Retina (tissue), 1 donor: ENCODE results near the gene PEF1.

Source experiments
- DNase-seq: peaks from one replicate; pipeline ENCODE4 v3.0.0-alpha.2; 2016

Gene PEF1

DNA sequence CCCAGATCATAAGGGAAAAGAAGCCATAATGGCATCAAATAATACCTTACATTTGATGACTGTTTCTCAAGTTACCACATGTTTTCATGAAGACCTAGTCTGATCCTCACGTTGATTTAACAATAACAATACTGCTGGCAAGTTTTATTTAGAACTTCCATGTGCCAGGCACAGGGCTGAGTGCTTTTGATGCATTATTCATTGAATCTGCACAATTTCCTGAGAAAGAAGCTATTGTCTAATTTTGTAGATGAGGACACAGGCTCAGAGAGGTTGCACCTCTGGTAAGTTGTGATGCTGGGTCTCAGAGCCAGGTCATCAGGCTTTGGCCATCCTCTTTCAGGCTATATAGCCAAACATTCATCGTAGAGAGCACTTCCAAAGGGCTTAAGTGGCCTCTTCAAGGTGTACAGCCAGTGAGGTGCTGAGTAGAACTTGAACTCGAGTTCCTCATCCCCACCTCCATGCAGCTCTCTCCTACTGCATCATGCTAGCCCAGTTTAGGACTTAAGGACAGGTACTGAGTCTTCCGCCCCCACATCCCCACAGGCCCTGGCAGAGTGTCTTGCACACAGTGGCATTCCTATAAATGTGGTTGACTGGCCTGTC lies 8.3 kb upstream of the PEF1 start:
- no peak for DNase-seq

GRCh38 chr1:31651766-31652165 lies 7.1 kb upstream of the PEF1 start:
- DNase-seq = no peak

- DNase-seq = no peak
These were observed 6.4 kb upstream of the PEF1 start for GRCh38 chr1:31651089-31651420.

DNA sequence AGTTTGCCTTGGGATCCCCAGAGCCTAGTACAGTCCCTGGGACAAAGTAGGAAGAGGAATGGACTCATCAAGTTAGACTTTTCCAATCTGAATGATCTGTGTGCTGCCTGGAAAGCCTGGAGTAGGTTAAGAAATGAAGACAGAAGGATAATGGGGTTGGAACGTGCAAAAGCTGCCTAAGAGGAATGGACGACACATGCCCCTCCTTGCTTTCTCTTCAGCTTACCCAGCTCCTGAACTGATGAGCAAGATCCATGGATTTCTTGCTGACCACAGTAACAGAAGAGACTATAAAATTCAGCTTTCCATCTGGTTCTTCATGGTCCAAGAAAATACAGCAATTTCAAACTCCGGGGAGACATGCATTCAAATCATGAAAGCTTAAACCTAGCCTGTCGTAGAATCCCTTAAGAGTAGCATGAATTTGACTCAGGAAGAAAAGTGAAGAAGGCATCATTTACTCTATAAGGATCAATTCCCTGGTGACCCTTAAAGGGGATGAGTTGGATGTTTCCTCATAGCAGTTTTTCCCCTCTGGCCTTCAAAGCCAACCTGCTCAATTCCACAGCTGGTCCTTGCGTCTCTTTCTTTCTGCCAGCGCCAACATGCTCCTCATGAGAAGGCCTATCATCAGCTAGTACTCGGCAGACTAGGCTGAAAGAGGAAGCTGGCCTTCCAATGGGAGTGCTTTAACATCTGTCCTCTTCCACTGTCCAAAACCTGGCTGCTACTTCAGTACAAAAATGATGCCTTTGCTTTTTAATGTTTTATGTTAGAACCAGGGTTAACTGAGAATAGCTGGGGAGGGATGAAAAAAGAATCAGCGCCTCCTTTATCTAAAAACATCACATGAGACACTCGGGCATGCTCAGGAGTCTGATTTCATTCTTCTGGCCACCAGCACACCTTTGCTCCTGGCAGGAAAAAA lies 5.7 kb upstream of the PEF1 start:
- DNase-seq = no peak

DNA sequence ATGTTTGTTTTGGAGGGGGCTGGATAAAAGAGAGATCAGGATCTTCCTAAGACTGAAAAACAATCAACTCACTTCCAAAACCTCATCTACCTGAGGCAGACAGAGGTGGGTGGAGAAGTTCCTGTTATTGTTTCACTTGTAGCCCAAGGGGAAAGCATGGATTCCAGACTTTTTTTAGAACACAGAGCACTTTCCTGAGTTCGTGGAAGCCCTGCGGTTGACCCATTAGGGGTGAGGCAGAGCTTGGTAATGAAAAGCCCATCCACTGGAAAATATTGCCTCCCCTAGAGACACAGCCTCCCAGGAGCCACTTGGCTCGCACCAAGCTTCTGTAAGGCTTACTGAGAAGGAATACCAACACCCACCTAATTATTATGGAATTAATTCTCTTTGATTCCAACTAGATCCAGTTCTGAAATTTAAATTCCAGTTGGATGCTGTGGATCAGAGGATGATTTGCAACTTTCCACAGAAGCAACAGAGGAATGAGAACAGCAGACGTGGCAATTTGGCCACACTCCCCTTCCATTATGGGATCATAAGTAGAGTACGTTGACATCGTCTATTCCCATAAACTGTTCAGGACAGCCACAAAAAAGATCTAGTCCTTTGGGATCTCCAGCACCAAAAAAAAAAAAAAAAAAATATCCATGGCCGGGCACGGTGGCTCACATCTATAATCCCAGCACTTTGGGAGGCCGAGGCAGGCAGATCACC lies 4.1 kb upstream of the PEF1 start:
- DNase-seq = no peak

DNA sequence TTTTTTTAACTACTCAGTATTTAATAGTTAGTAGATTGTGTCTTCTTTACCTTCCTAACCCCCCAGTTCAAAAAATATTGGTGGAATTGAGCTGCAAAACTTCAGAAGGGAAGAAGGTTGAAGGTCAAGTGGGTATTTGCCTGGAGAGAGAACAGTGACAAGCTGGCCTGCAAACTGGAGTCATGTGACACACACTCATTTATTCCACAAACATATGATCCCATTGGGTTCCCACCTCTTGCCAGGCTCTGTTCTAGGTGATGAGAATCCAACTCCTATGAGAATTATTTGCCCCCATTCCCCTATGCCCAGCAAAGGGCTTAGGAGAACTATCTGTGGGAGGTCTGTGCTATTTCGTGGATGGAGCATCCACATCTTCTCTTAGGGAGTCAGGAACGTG lies 3.5 kb upstream of the PEF1 start:
- DNase-seq = no peak

GRCh38 chr1:31647106-31647505 lies 2.4 kb upstream of the PEF1 start:
- DNase-seq = no peak

DNA sequence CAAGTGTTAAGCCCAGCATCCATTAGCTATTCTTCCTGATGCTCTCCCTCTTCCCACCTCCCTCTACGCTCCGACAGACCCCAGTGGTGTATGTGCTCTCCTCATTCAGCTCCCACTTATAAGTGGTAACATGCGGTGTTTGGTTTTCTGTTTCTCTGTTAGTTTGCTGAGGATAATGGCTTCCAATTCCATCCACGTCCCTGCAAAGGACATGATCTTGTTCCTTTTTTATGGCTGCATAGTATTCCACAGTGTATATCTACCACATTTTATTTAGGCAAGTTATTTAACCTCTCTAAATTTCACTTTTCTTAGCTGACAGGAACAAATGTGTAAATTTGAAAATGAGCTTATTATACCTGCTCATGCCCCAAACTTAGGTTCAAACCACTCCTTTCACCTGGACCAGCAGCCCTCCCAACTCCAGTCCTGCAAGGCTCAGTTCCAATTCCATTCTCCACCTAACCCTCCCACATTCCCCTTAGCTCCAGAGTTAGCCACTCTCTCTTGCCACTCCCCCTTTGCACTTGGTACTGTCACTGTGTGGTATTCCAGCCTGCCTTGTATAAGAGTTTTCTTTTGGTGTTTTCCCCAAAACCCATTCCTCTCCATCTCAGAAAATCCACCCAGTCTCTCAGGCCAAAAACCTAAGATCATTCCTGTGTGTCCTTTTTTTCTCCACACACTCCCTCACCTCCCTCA lies 1.7 kb upstream of the PEF1 start:
- no peak for DNase-seq

DNA sequence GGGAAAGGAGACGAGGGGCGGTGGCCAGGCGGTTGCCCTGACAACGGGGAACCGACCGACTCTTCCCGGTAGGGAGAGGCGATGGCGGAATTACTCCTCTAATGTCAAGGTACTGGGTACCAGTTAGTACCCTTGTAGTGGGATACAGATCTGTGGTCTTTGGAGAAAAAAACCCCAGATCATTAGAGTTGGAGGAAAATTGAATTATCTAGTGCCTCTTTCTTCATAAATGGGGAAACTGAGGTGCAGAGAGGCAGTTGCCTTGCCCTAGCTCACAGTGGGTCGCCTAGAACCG lies 545 bp upstream of the PEF1 start:
- no peak for DNase-seq

- DNase-seq = no peak
These were observed 608 bp downstream of the PEF1 start for GRCh38 chr1:31643976-31644559.

DNA sequence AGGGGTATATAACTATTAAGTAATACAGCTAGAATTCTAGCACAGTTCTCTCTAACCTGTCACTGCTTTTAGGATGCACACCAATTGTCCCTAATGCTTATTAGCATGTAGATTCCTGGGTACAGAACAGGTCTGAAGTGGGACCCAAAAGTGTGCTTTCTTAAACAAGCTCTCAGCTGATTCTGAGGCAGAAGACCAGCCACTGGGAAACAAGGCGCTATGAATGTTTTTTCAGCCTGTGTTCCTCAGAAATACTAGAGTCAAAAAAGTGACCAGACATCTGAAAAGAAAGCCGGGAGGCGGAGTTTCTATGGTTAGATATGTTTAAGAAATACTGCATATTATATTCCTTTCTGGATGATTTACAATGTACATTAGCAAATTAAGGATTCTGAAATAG lies 1.8 kb downstream of the PEF1 start:
- no peak for DNase-seq

- no peak for DNase-seq
These were observed 2.3 kb downstream of the PEF1 start for GRCh38 chr1:31642366-31642765.

GRCh38 chr1:31640964-31641363 lies 3.7 kb downstream of the PEF1 start:
- no peak for DNase-seq

DNA sequence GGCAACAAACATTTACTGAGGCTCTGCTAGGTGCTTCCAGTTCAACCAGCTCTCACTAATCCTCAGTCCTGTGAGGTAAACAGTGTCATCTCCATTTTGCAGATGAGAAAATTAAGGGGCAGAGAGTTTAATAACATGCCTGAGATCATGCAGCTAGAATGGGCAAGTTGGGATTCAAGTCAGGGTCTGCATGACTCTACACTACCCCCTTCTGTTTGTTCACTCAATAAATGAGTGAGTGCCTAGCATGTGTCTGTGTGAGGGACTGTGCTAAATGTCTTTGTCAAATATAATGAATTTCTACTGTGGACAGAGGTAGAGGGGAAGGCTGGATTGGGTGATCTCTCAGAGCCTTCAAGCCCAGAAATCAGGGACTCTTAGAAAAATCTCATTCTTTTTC lies 4.5 kb downstream of the PEF1 start:
- DNase-seq = no peak

- DNase-seq = no peak
These were observed 5.1 kb downstream of the PEF1 start for GRCh38 chr1:31639543-31639942.

DNA sequence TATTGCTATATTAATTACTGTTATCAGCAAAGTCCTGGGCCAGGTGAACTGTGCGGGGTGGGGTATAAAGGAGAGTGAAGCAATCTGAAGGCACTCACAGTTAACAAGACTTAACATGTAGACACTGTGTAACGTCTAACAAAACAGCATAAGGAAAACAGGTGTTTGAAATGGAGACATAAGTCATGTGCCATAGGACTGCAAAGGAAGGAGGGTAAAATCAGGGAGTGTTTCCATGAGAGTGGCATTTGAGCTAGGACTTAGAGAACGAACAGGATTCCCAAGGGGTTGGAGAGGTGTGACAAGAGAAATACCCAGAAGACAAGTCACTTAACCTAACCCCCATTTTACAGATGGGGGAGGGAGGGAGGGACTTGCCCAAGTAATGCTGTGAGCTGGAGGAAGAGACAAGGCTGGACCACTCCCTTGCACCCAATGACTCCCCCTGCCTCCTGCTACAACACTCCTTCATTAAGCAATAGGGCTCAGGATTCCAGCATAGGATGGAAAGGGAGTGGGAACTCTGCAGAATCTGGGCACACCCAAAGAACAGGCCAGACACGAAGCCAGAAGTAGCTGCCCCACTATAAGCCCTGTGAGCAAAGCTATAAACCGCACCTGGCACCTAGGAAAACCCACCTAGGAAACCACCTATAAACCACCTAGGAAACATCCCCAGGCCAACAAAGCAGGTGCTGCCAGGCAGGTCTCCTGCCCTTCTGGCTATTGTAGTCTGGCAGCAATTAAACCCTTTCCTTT lies 6.6 kb downstream of the PEF1 start:
- DNase-seq = no peak

DNA sequence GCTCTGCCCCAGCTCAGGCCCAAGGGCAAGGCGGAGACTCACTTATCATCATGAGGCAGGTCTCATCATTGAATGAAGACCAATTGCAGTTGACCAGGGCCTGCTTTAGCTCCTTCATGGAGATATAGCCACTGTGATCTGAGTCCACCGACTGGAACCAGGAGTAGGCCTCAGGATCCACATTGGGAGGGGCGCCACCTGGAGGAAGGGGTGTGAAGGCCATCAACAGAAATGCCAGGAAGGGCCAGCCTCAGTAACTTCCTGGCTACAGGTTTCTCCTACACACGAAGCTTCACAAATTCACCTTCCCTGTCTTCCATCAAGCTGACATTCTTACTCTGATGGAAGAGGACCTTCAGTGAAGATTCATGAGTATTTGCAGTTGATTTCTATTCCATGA lies 11.6 kb downstream of the PEF1 start:
- DNase-seq = no peak

DNA sequence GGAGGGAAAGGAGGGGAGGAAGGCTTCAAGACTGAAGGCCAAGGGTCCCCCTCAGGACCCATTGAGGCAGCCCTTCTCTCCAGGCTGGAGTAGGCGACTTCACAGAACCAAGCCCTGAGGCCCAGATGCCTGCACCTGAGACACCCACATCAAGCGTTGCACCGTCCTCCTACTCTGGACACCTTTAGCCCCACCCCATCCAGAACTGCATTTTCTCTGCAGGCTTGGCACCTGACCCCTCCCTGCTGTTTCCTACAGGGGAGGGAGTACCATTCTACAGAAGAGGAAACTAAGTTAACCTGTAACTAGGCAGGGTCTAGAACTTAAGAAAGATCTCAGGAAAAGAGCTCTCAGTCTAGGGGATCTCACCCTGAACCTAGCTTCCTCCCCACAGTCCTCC lies 12.0 kb downstream of the PEF1 start:
- no peak for DNase-seq

GRCh38 chr1:31628931-31629556 lies 15.6 kb downstream of the PEF1 start:
- DNase-seq = no peak

DNA sequence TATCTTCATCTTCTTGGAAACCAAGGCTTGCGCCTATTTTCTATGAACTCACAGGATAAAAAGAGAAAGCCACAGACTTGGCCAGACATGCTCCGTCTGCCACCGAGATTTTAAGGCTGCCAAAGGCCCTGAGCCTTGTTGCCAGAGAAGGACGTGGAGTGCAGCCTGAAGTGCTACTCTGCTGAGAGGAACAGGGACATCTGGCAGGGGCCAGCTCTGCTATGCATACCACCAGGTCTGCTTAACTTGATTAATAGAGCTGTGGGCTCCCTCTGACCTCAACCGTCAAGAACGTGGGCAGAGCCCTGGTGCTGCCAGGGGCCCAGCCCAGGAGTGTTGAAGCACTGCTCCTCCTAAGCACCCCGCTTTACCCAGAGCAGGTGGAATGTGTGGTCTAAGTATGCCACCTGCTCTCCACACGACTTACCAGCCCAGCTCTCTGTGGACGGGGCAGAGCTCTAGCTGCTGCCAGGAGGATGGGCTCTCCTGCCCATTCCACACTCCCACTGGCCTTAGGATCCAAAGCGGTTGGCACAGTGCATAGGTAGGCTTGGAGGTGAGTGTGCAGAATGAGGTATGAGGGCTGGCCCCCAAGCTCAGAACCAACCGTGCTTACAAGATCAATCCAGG lies 16.6 kb downstream of the PEF1 start:
- no peak for DNase-seq

GRCh38 chr1:31627301-31627929 lies 17.3 kb downstream of the PEF1 start:
- DNase-seq = no peak
